SKM-1 treated with dmso at 0.1 percent for 144 hours (cell line): Measurements from ENCODE around the gene MAPKAPK3.

Experiments used
- DNase-seq: peaks from one replicate; lab custom pipeline; 2025; ENCODE audit not compliant: unreplicated experiment; lab: John Stamatoyannopoulos, UW

The MAPKAPK3 gene

DNA sequence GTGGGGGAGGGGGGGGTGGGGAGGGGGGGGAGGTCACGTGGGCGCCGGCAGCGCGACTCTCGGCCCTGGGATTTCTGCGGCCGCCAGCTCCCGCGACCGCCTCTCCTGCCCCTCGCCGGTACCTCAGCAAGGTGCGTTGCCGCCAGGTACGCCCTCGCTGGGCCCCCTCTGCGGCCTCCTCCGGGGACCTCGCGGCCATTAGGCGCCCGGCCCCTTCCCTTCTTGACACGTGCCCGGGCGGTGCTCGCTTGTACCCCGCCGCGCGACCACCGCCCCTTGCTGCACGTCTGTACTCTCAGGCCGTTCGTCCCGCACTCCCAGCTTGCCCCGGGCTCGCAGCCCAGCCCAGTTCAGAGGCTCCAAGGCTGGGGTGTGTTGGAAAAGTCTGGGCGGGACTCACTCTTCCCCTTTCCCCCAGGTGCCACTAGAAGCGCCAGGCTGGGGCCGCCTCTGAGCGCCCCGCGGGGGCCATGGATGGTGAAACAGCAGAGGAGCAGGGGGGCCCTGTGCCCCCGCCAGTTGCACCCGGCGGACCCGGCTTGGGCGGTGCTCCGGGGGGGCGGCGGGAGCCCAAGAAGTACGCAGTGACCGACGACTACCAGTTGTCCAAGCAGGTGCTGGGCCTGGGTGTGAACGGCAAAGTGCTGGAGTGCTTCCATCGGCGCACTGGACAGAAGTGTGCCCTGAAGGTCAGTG, at the start of gene MAPKAPK3:
Gene MAPKAPK3, plus strand, starts transcription at position 56 of the 696 bp plus-strand sequence. Its CDS starts 415 bp downstream, at position 471.
- peak; percentile 64 for DNase-seq

DNA sequence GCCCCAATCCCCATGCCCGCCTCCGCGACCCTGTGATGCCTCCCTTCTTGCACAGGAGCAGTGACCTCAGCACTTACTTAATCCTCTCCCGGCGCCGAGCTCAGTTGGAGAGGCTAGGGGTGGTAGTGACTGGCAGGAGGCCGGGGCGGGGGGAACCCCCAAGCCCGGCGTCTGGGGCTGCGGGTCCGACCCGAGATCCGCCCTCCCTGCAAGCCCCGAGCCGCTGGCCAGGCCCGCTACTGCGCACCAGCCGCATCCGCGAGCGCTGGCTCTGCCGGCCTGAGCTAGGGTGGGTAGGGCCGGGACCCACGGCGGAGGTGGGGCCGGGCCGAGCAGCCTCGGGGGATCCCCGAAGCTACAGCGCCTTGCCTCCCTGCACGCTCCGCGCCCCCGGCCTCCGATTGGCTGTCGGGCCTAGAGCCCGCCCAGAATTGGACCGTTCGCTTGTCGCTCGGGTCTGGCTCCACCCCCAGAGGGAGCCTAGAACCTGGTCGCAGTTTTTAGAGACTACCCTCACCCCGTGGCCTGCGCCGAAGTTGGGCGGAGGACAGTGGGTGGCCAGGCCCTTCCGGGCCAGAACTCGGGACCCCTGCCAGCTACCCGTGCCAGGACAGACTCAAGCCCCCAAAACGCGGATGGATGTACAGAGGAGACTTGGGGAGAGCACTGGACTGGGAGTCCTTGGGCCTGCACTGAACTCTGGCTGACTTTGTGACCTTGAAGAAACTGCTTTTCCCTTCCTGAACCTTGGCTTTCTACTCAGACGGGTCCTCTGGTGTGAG, 49.4 kb upstream of the MAPKAPK3 start, which contains the start of gene C3orf18:
Gene C3orf18, minus strand, starts transcription at position 362 of the 782 bp plus-strand sequence. CDS start 2,048 bp downstream, outside the sequence.
- DNase-seq, result peak; percentile 85

DNA sequence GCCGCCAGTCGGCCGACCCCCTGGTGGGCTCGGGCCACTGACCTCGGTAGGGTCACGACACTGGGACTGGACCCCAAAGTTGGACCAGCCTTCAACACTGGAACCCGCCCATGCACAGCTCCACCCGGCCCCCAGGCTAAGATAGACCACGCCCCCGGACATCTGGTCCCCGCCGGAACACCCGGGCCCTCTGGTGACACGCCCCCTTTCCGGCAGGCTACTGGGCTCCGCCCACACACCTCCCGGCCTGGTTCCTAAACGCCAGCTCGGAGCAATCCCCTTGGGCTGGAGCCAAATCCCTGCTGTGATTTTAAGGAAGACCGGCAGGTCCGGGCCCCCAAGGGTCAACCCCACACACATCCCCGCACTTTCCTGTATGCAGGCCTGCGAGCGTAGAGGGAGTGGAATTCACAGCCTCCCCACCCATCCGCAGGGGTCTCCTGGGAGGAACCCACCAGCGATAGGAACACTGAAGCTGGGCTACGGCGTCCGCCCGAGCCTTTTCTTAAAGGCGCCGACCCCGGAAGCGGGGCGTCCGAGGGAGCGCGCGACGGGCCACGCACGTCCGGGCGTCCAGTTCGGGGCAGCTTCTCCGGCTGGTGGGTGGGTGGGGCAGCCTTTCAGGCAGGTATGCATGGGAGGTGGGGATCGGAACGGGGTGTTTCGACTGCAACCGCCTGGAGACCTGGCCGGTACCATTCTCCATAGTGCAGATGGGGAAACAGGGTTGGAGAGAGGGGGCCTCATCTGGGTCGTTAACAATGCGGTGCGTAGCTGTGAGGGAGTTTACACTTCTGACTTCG, 47.8 kb upstream of the MAPKAPK3 start, which contains the start of gene HEMK1:
Gene HEMK1, plus strand, starts transcription at position 576 of the 803 bp plus-strand sequence. CDS start 1,583 bp downstream, outside the sequence.
- peak; percentile 91 for DNase-seq

DNA sequence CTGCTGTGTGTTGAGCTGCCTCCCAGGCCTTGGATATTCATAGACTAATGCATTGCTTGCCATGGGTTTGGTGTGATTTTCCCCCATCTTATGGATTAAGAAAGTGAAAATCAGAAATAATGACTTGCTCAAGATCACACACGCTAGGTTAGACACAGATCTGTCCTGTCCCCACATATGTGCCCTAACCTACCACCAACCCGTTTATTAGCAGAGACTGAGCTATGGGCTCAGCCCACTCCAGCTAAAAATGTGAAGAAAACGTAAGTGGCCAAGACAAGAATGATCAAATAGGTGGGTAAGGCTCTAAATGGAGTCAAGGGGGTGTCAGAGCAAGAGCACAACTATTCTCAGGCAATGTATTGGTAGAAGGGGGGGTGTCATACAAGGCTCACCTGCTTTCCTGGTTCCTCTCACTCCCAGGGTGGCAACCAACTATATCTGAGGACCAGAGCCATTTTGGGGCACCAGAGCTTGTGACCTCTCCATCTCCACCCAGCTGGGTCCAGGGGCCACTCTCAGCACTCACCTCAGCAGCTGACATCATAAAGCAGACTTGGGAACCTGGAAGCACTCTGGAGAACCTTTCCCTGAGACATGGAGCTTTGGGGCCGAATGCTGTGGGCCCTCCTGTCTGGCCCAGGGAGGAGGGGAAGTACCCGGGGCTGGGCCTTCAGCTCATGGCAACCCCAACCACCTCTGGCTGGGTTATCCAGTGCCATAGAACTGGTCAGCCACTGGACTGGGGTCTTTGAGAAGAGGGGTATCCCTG, 46.3 kb upstream of the MAPKAPK3 start:
- no peak for DNase-seq

DNA sequence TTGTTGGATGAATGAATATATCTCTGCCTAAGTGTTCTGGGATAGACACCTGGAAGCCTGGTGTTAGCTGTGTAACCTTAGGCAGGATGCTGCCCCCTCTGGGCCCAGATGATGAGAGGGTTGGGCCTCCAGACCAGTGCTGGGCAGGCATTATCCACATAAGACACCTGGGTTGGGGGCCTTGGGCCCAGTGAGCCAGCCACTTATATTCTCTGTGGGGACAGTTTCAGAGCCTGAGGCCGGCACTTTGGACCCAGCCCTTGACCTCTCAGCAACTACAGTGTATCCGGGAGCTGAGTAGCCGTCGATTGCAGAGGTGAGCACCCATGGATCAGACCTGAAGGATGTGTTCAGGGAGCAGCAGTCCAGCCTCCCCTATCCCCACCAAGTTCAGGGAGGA, 45.5 kb upstream of the MAPKAPK3 start:
- no peak for DNase-seq

DNA sequence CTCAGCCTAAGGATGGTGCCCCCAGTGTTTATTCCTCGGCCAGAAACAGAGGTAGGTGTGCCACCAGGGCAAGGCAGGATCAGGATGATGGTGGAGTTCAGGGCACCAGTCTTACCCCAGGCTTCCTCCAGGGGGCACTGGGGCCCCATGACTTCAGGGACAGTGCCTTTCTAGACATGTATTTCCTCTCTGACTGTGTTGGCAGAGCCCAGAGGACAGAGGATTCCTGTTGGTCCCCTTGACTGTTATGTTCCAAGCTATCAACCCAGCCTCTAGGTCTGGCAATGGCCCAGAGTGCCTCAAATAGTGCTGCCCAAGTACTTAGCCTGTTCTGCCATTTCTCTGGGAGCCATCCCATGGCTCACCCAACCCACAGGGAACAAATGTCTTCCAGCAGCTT, 44.8 kb upstream of the MAPKAPK3 start:
- peak; percentile 67 for DNase-seq

DNA sequence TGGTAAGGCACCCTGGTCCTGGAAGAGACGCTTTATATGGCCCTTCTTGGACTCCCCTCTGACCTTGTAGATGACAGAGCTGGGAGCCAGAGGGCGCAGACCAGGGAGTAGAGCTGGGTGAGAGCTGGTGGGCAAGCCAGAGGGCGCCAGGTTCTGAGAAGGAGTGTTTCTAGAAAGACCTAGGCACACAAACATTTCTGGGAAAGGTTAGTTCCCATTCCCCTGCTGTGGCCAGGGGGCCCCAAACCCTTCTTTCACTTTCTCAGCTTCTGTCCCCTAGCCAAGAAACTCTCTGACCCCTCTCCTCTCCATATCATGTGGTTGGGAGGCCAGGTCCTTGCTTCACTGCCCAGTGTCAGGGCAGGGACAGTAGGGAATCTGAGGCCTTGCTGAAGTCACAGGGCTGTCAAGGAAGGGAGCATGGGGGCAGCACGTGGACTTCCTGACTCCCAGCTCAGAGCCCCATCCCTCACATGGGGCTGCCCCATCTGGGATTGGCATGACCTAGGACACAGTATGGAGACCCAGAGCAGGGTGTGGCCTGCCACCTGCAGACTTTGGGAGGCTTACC, 44.1 kb upstream of the MAPKAPK3 start:
- no peak for DNase-seq

DNA sequence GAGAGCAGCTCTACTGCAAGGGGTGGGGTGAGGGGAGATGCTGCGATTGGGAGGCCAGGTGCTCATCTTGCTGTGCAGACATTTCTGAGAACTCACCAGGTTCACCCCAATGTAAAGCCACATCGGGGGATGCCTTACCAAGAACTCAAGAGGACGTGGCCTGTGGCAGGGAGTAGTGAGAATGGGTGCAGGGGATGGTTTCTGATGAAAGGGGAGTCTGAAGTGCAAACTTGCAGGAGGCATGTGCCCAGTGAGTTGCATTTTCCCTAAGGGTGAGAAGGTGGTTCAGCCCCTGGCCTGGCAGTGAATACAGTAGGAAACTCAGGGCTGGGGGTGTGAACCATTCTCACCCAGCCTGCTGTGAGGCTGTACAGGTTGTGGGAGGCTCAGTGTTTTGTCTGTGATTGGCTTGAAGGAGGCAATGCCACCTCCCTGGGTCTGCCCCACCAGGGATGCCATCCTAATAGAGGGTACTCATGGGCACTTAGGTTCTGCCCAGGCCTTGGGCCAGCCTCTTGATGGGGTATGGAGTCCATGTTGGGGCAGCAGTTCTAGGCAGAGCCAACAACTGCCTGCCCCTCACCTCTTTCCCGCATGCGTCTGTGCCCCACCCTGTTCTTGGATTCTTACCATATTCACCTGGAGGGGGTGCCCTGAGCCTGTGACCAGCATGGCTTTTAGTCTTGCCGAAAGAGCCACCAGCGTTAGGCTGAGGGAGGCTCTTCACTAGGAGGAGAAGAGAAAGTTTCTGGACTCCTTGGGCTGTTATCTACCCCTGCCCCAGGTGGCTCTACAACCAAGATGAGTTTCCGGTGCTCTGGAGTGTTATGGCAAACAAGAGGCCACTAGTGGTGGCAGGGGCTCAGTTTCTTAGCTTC, 43.1 kb upstream of the MAPKAPK3 start:
- no peak for DNase-seq

DNA sequence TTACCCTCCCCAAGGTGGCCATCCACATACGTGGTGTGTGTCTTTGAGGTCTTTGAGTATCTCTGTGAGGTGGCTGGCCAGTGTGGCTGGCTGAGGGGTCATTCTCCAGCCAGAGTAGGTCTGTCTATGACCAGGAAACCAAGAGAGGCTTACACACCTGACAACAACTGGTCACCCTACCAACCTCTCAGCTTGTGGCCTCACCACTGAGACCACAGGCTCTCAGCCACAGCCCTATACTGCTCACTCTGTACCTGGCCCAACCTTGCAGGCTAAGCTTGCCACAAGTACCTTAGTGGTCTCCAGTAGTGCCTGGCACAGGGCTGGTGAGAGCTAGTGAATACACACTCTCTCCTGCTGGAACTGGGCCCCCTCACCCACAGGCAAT, 42.5 kb upstream of the MAPKAPK3 start:
- DNase-seq, result no peak

DNA sequence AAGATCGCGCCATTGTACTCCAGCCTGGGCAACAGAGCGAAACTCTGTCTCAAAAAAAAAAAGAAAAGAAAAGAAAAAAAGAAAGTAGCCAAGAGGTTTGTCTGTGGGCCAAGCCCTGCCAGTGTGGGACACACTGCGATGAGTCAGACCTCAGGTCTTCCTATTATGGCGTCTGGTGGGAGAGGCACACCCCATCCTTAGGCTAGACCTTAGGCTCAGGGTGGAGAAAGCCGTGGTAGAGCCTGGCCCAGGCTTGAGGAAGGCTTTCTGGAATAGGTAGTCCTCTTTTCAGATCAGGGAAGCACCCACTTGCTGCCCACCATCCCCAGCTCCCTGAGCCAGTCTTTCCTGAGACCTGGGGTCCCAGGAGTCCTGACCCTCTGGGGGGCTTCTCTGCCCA, 41.6 kb upstream of the MAPKAPK3 start:
- DNase-seq, result no peak

DNA sequence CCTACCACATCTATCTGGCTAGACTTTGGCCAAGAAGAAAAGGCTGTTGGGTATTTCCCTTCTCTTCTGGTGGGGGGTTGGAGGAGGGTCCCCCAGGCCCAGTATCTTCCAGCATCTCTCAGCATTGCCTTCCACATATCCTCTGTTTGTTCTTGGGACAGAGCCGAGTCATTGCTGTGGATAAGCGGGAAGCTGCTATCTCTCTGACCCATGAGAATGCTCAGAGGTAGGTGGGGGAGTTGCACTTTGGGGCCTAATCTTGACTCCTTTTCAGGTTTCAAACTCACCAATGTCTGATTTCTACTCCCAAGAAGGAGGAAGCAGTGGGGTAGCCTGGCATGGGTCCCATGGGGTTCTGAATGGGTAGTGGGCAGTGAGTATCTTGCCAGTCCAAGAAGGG, 39.6 kb upstream of the MAPKAPK3 start:
- DNase-seq, result no peak

DNA sequence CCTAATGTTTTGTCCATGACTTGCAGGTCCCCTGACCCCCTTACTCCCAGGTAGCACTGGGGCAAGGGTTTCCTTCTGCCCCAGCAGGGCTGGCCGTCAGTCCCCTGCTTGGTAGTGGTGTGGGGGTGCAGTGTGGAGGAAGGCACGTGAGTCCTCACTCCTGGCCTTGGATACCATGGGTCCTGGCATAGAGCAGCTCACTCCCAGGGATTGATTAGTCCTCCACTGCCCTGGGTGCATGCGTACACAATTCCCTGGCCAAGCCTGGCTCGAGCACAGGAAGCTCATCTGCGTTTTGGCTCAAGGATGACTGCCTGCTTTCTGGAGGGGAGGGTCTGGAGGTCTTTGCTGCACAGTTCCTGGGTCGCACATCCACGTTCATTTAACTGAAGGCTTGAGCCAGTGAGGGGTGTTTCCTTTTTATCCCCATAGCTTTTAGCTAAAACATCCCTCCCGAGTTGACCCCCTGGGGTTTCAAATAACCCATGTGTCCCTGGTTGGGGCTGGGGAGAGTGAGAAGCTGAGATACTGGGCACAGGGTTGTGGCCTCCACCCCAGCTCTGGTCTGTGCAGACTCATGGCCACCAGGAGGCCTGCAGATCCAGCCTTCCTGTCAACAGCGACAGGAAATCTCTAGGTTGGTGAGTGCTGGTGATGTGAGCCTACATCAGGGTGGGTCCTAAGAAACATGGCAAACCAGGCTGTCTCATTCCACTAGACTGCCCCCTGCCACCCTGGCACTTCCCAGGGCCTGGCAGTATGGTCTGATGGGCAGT, 36.1 kb upstream of the MAPKAPK3 start:
- DNase-seq, result no peak

DNA sequence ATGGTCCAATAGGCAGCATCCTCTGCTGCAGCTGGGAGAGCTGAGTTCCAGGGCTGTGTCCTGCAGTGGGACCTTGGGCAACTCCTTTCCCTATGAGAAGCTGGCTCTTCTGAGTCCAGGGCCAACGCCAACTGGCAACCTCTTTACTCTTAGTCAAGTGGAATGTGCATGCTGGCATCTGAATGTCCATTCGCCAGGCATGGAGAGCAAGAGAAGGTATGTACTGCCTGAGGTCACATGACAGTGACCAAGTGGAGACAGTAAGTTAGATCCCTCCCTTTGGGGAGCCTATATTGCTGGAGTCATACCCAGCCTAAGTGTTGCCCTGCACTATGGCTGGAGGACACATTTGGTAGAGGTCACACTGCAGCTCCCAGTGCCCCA, 35.5 kb upstream of the MAPKAPK3 start:
- no peak for DNase-seq

DNA sequence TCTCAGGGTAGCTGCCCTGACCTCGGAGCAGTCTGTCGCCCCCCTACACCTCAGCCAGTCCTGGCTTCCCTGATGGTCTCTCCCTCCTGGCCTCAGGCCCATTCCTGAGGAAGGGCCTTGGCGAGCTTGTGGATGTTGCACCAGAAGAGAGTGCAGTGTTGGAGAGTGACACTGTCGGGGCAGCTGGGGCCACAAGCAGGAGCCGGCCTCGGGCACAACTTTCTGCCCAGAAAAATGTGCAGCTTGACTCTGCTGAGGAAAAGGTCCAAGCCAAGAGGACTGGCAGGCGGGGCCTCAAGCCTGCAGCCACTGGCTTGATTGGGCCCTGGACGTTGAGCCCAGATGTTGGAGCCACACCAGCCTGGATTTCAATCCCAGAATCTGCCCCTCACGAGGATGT, 34.9 kb upstream of the MAPKAPK3 start:
- no peak for DNase-seq

DNA sequence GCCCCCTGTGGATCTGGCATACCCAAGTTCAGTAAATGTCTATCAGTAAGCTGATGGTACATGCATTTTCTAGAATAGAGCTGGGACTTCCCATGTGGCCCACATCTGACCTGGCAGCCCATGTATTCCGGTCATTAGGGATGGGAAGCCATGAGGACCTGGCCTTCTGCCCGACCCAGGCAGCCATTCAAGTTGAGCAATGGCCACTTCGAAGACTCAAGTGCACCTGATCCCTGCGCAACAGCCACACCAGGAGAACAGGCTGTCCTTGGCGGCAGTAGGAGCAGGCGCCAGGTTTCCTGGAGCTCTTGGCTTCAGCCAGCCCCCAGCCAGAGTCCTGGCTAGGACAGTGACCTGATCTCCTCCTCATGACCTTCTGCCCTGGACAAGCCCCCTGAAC, 33.1 kb upstream of the MAPKAPK3 start:
- DNase-seq, result no peak

DNA sequence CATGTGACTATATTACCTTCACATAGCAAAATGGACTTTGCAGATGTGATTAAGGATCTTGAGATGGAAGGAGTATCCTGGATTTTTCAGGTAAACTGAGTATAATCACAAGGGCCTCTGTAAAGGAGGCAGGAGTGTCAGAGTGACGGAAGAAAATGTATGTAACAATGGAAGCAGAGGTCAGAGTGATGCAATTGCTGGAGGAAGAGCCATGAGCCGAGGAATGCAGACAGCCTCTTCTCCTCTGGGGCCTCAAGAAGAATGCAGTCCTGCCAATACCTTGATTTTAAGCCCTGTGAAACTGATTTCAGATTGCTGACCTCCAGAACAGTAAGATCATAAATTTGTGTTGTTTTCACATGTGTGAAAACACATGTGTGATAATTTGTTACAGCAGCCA, 32.6 kb upstream of the MAPKAPK3 start:
- DNase-seq, result peak; percentile 15

DNA sequence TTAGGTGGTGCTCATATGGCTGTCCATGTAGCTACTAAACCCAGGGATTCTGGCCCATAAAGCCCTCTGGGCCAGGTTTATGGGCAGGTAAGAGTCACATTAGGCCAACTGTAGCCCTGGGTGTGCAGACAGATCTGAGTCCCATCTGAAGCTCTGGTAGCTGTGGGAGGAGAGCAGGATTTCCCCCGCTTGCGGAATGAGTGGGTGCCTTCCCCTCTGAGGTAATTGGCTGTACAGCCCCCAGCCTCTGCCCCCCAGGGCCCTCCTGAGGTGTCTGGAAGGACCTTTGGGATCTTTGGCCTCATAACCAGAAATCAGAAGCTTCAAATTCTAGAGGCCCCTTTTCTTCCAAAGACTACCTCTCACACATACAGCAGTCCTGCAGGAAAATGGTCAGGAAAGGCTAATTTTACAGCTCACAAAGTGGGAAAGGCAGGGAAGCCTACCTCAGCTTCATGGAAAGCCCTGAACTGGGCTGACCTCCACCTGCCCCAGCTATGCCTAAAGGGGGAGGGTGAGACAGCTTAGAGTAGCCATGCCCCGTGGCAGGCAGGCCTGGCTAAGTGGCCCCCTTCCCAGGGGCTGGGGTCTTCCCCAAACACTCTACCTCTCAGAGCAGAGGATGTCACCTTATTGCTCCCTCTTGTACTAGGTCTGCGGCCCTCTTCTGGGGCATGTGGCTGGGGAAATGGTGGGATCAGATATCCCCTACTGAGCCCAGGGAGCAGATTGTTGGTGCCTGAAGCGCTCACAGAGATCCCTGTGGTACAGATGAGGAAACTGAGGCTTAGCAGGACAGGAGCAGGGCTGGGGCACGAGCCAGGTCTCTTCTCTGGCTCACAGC, 30.8 kb upstream of the MAPKAPK3 start:
- DNase-seq, result no peak

DNA sequence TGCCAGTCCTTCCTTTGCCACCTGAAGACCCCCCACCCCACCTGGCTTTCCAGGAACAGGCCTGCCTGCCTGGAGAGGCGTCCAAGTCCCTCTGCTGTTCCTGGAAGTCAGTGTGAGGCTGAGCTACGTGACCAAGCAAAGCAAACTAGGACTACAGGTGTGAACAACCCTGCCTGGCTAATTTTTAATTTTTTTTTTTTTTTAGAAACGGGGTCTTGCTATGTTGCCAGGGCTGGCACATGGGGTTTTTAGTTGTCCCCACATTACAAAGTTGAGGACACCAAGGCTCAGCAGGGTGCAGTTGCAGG, 30.2 kb upstream of the MAPKAPK3 start:
- no peak for DNase-seq
